ENCODE results near the gene PLEKHG5. TPM values are rescaled to one million over a fixed set of nuclear protein-coding genes. Genes with fewer than 3 reads are reported as not detected.
"Not testable (repeated sequence)": the region's sequence is repeated elsewhere in the genome, so short reads cannot be mapped to it uniquely, and the experiment has no call there.

Gene PLEKHG5
- total RNA-seq, 1 experiment from 2014 or later: 1.6 TPM

GRCh38 chr1:6463120-6463412, 28.4 kb downstream of the PLEKHG5 start:
- Histone ChIP-seq H3K27ac (no peak overlapping the region), H3K9me3 (replicated peaks) (no peaks in the 10 kb centered on the region), H3K36me3 (no peaks in the 10 kb centered on the region), H3K4me3 (no peak overlapping the region), H3K4me1 (replicated peaks) (no peaks in the 10 kb centered on the region), H3K27me3 (replicated peaks) (0 out of 2 replicates have a peak, but pooled peaks cover 6% of the 10 kb centered on the region)
- no peak for DNase-seq (ENCODE audit: low read depth in 1 of 2, low spot score in 2 of 2)

GRCh38 chr1:6462412-6463119, 28.9 kb downstream of the PLEKHG5 start:
- no peaks in the 10 kb centered on the region for H3K4me1 ChIP-seq (replicated peaks)
- H3K9me3 ChIP-seq (replicated peaks): no peaks in the 10 kb centered on the region
- H3K4me3 ChIP-seq: no peak overlapping the region
- no peak for DNase-seq (ENCODE audit: low read depth in 1 of 2, low spot score in 2 of 2)
- 0 out of 2 replicates have a peak, but pooled peaks cover 6% of the 10 kb centered on the region for H3K27me3 ChIP-seq (replicated peaks)
- H3K27ac ChIP-seq: no peak overlapping the region
- no peaks in the 10 kb centered on the region for H3K36me3 ChIP-seq

- Histone ChIP-seq H3K27ac (no peak overlapping the region), H3K4me1 (replicated peaks) (no peaks in the 10 kb centered on the region), H3K36me3 (no peaks in the 10 kb centered on the region), H3K9me3 (replicated peaks) (no peaks in the 10 kb centered on the region), H3K4me3 (no peak overlapping the region), H3K27me3 (replicated peaks) (0 out of 2 replicates have a peak, but pooled peaks cover 6% of the 10 kb centered on the region)
- no peak for DNase-seq (ENCODE audit: low read depth in 1 of 2, low spot score in 2 of 2)
Measured at GRCh38 chr1:6461538-6462411, 29.7 kb downstream of the PLEKHG5 start.

GRCh38 chr1:6461051-6461530, 30.4 kb downstream of the PLEKHG5 start:
- no peaks in the 10 kb centered on the region for H3K9me3 ChIP-seq (replicated peaks)
- DNase-seq (ENCODE audit: low read depth in 1 of 2, low spot score in 2 of 2): no peak
- H3K36me3 ChIP-seq: no peaks in the 10 kb centered on the region
- no peaks in the 10 kb centered on the region for H3K4me1 ChIP-seq (replicated peaks)
- H3K4me3 ChIP-seq: no peak overlapping the region
- H3K27me3 ChIP-seq (replicated peaks): peaks cover 6% of the 10 kb centered on the region; the same call in 1 of the 2 replicates
- H3K27ac ChIP-seq: no peak overlapping the region

- no peak overlapping the region for H3K27ac ChIP-seq
- H3K4me1 ChIP-seq (replicated peaks): no peaks in the 10 kb centered on the region
- no peaks in the 10 kb centered on the region for H3K9me3 ChIP-seq (replicated peaks)
- no peak overlapping the region for H3K4me3 ChIP-seq
- DNase-seq (ENCODE audit: low read depth in 1 of 2, low spot score in 2 of 2): no peak
- H3K27me3 ChIP-seq (replicated peaks): peaks cover 9% of the 10 kb centered on the region
- no peaks in the 10 kb centered on the region for H3K36me3 ChIP-seq
Measured at GRCh38 chr1:6460301-6461050, 31.0 kb downstream of the PLEKHG5 start.

- H3K27me3 ChIP-seq (replicated peaks): peaks cover 15% of the 10 kb centered on the region
- DNase-seq (ENCODE audit: low read depth in 1 of 2, low spot score in 2 of 2): no peak
- no peak overlapping the region for H3K4me3 ChIP-seq
- H3K27ac ChIP-seq: no peak overlapping the region
- no peaks in the 10 kb centered on the region for H3K36me3 ChIP-seq
- H3K9me3 ChIP-seq (replicated peaks): no peaks in the 10 kb centered on the region
- H3K4me1 ChIP-seq (replicated peaks): no peaks in the 10 kb centered on the region
Measured at GRCh38 chr1:6459850-6460265, 31.6 kb downstream of the PLEKHG5 start.

- peaks cover 31% of the 10 kb centered on the region for H3K27me3 ChIP-seq (replicated peaks)
Measured at GRCh38 chr1:6456800-6457466, 34.5 kb downstream of the PLEKHG5 start.

GRCh38 chr1:6455752-6456520, 35.5 kb downstream of the PLEKHG5 start:
- not testable (repeated sequence) for H3K36me3 ChIP-seq; H3K27ac ChIP-seq; DNase-seq (ENCODE audit: low read depth in 1 of 2, low spot score in 2 of 2); H3K9me3 ChIP-seq (replicated peaks); H3K4me3 ChIP-seq; H3K4me1 ChIP-seq (replicated peaks)
- H3K27me3 ChIP-seq (replicated peaks): peaks cover 31% of the 10 kb centered on the region

More at GRCh38 chr1:6456800-6457466, 34.5 kb downstream of the PLEKHG5 start:
- H3K9me3 ChIP-seq (replicated peaks): no peaks in the 10 kb centered on the region
- DNase-seq (ENCODE audit: low read depth in 1 of 2, low spot score in 2 of 2): no peak
- no peaks in the 10 kb centered on the region for H3K4me1 ChIP-seq (replicated peaks)
- H3K36me3 ChIP-seq: no peaks in the 10 kb centered on the region
- H3K27ac ChIP-seq: no peak overlapping the region
- H3K4me3 ChIP-seq: no peak overlapping the region

GRCh38 chr1:6454856-6455751, 36.4 kb downstream of the PLEKHG5 start:
- Histone ChIP-seq H3K4me1 (replicated peaks) (no peaks in the 10 kb centered on the region), H3K27ac (no peak overlapping the region), H3K9me3 (replicated peaks) (no peaks in the 10 kb centered on the region), H3K27me3 (replicated peaks) (peaks cover 36% of the 10 kb centered on the region), H3K36me3 (no peaks in the 10 kb centered on the region), H3K4me3 (no peak overlapping the region)
- no peak for DNase-seq (ENCODE audit: low read depth in 1 of 2, low spot score in 2 of 2)

GRCh38 chr1:6453895-6454855, 37.3 kb downstream of the PLEKHG5 start:
- not testable (repeated sequence) for DNase-seq (ENCODE audit: low read depth in 1 of 2, low spot score in 2 of 2); H3K36me3 ChIP-seq; H3K4me3 ChIP-seq; H3K9me3 ChIP-seq (replicated peaks); H3K27ac ChIP-seq; H3K4me1 ChIP-seq (replicated peaks)
- peaks cover 35% of the 10 kb centered on the region for H3K27me3 ChIP-seq (replicated peaks)

GRCh38 chr1:6450943-6451373, 40.5 kb downstream of the PLEKHG5 start:
- Histone ChIP-seq H3K4me1 (replicated peaks) (no peaks in the 10 kb centered on the region), H3K9me3 (replicated peaks) (no peaks in the 10 kb centered on the region), H3K27me3 (replicated peaks) (peaks cover 50% of the 10 kb centered on the region), H3K4me3 (no peak overlapping the region), H3K27ac (no peak overlapping the region), H3K36me3 (no peaks in the 10 kb centered on the region)
- no peak for DNase-seq (ENCODE audit: low read depth in 1 of 2, low spot score in 2 of 2)

Data from SJSA1 (cell line).